ENCODE results near the gene ST3GAL6. TPM values are rescaled to one million over a fixed set of nuclear protein-coding genes. Genes with fewer than 3 reads are reported as not detected.

The ST3GAL6 gene
- total RNA-seq, 6 experiments from 2014 or later: 17.8 to 69.6 (median 31.5) TPM

- H3K27me3 ChIP-seq: no peaks in the 10 kb centered on the region
- H3K9me3 ChIP-seq: no peaks in the 10 kb centered on the region
- DNase-seq (no peak), ATAC-seq (no peak)
- peak overlapping the region in 2 of 3 donors; percentile 38 to 70 for H3K27ac ChIP-seq
- H3K4me1 ChIP-seq: peaks cover 0 to 56% (median 24%) of the 10 kb centered on the region in 4 donors
- TF ChIP-seq CTCF (IDR thresholded peaks at IDR 0.05) (no peak), POLR2A (IDR thresholded peaks at IDR 0.05) (no peak)
- peaks cover 0 to 3% (median 0%) of the 10 kb centered on the region in 4 donors for H3K36me3 ChIP-seq
- WGBS (ENCODE audit: insufficient coverage, low coverage, low lambda C conversion rate, missing lambda C conversion rate): 26% methylated on average over 2 of the region's 2 CpGs
- intact Hi-C loops (cut with DNase I): loop anchor here in 1 of 2 donors (10.0 kb wide), 1 partner anchor 52 kb away; no protein-coding TSS in a partner anchor
- no peak overlapping the region for H3K4me3 ChIP-seq
Measured at GRCh38 chr3:98787181-98787580, 24.0 kb downstream of the ST3GAL6 start.

- intact Hi-C loops (cut with DNase I): loop anchor here in 1 of 2 donors (10.0 kb wide), 1 partner anchor 54 kb away; no protein-coding TSS in a partner anchor
- TF ChIP-seq CTCF (IDR thresholded peaks at IDR 0.05): no peak
- TF ChIP-seq POLR2A (IDR thresholded peaks at IDR 0.05): no peak
- no peak for ATAC-seq
- no peak overlapping the region for H3K27ac ChIP-seq
- peaks cover 0 to 42% (median 20%) of the 10 kb centered on the region in 4 donors for H3K4me1 ChIP-seq
- H3K9me3 ChIP-seq: no peaks in the 10 kb centered on the region
- WGBS (ENCODE audit: insufficient coverage, low coverage, low lambda C conversion rate, missing lambda C conversion rate): 47% methylated on average over 2 of the region's 2 CpGs
- no peaks in the 10 kb centered on the region for H3K27me3 ChIP-seq
- peaks cover 0 to 3% (median 0%) of the 10 kb centered on the region in 4 donors for H3K36me3 ChIP-seq
- DNase-seq: no peak
- no peak overlapping the region for H3K4me3 ChIP-seq
Measured at GRCh38 chr3:98788651-98789050, 25.5 kb downstream of the ST3GAL6 start.

GRCh38 chr3:98791341-98792325 is 28.5 kb downstream of the ST3GAL6 start:
- ATAC-seq (no peak), DNase-seq (no peak)
- no peak for TF ChIP-seq POLR2A (IDR thresholded peaks at IDR 0.05)
- 80% methylated on average over 7 of the region's 7 CpGs for WGBS (ENCODE audit: insufficient coverage, low coverage, low lambda C conversion rate, missing lambda C conversion rate)
- H3K4me1 ChIP-seq: peaks cover 0 to 23% (median 3%) of the 10 kb centered on the region in 4 donors
- H3K9me3 ChIP-seq: no peaks in the 10 kb centered on the region
- H3K4me3 ChIP-seq: no peak overlapping the region
- H3K27ac ChIP-seq: no peak overlapping the region
- intact Hi-C loops (cut with DNase I): no loop called here
- H3K36me3 ChIP-seq: peaks cover 0 to 9% (median 4%) of the 10 kb centered on the region in 4 donors
- no peaks in the 10 kb centered on the region for H3K27me3 ChIP-seq

GRCh38 chr3:98793971-98794370 is 30.8 kb downstream of the ST3GAL6 start:
- ATAC-seq (no peak), DNase-seq (no peak)
- no peak overlapping the region for H3K4me3 ChIP-seq
- peaks cover 0 to 9% (median 2%) of the 10 kb centered on the region in 4 donors for H3K36me3 ChIP-seq
- TF ChIP-seq CTCF (IDR thresholded peaks at IDR 0.05) (no peak), POLR2A (IDR thresholded peaks at IDR 0.05) (no peak)
- H3K27ac ChIP-seq: no peak overlapping the region
- no peaks in the 10 kb centered on the region for H3K27me3 ChIP-seq
- H3K9me3 ChIP-seq: no peaks in the 10 kb centered on the region
- 79% methylated on average over 3 of the region's 3 CpGs for WGBS (ENCODE audit: insufficient coverage, low coverage, low lambda C conversion rate, missing lambda C conversion rate)
- peaks cover 0 to 8% (median 0%) of the 10 kb centered on the region in 4 donors for H3K4me1 ChIP-seq
- intact Hi-C loops (cut with DNase I): no loop called here

GRCh38 chr3:98796334-98796733 is 33.2 kb downstream of the ST3GAL6 start:
- intact Hi-C loops (cut with DNase I): no loop called here
- WGBS (ENCODE audit: insufficient coverage, low coverage, low lambda C conversion rate, missing lambda C conversion rate): 51% methylated on average over 5 of the region's 5 CpGs
- ATAC-seq: peak; percentile 73 to 96 (median 92)

More at GRCh38 chr3:98796334-98796733, 33.2 kb downstream of the ST3GAL6 start:
- Histone ChIP-seq H3K9me3 (no peaks in the 10 kb centered on the region), H3K4me3 (no peak overlapping the region), H3K27me3 (no peaks in the 10 kb centered on the region), H3K4me1 (peaks cover 0 to 8% (median 0%) of the 10 kb centered on the region in 4 donors), H3K27ac (no peak overlapping the region), H3K36me3 (peaks cover 0 to 9% (median 2%) of the 10 kb centered on the region in 4 donors)
- no peak for DNase-seq
- no peak for TF ChIP-seq POLR2A (IDR thresholded peaks at IDR 0.05)
- peak; percentile 19 to 40 (median 32) for TF ChIP-seq CTCF (IDR thresholded peaks at IDR 0.05)
